B cell (primary cell): Measurements from ENCODE around the gene B9D1. TPM values are rescaled to one million over a fixed set of nuclear protein-coding genes. Genes with fewer than 3 reads are reported as not detected.

Experiments
- ATAC-seq: fragments of 200-7000 bp; cut with Tn5 transposase; one replicate; pipeline ENCODE4 v1.10.0; 2021; ENCODE audit warnings: low read depth, mild to moderate bottlenecking, moderate number of reproducible peaks, moderate library complexity
- CTCF ChIA-PET: fragments of 350-600 bp; sonication (Branson Sonifier 250); formaldehyde crosslinking; loops from one replicate; lab custom pipeline; 2021; ENCODE audit warnings: antibody characterized with exemption, inconsistent platforms; lab: Charles Lee
- POLR2A ChIA-PET: fragments of 350-600 bp; sonication (Branson Sonifier 250); formaldehyde crosslinking; loops from one replicate; lab custom pipeline; 2021; ENCODE audit warnings: antibody characterized with exemption; lab: Charles Lee
- DNase-seq: peaks from one replicate; pipeline ENCODE4 v3.0.0; 2013
- H2AFZ ChIP-seq: 2 replicates; pipeline ENCODE4 v1.6.1; 2012; ENCODE audit warnings: mild to moderate bottlenecking, low read depth, low read length; ENCODE audit not compliant: insufficient read depth, poor library complexity, severe bottlenecking
- H3K27ac ChIP-seq, 2 donors: 1 replicate in 1 of 2; 2 replicates in 1 of 2; pipeline ENCODE4 v1.5.1; 2012 to 2013; ENCODE audit warnings: low read length in 2 of 2, mild to moderate bottlenecking in 2 of 2, moderate library complexity in 1 of 2
- H3K27me3 ChIP-seq, 4 experiments: fragments of 200-600 bp in 1 of 4; sonication (generic) in 1 of 4; replicated peaks in 1 of 4; 1 replicate in 2 of 4; 2 replicates in 2 of 4; pipeline versions ENCODE4 v1.6.1 to v1.7.0; 2013 to 2016; ENCODE audit warnings: low read length in 3 of 4, mild to moderate bottlenecking in 2 of 4, mixed read lengths in 1 of 4, moderate library complexity in 1 of 4; ENCODE audit not compliant: insufficient read depth in 4 of 4, control insufficient read depth in 3 of 4; ENCODE audit errors: control extremely low read depth in 1 of 4
- H3K36me3 ChIP-seq, 2 experiments: replicated peaks in 1 of 2; 1 replicate in 1 of 2; 2 replicates in 1 of 2; pipeline versions ENCODE4 v1.6.1 to v1.7.1; 2013; ENCODE audit warnings: low read length in 1 of 2; ENCODE audit not compliant: insufficient read depth in 2 of 2, control insufficient read depth in 1 of 2; ENCODE audit errors: control extremely low read depth in 1 of 2, extremely low read depth in 1 of 2
- H3K4me1 ChIP-seq, 2 donors: fragments of 200-600 bp in 1 of 2; sonication (generic) in 1 of 2; 1 replicate in 1 of 2; 2 replicates in 1 of 2; pipeline versions ENCODE4 v1.5.1 to v1.6.1; 2013 to 2017; ENCODE audit warnings: low read length in 2 of 2; ENCODE audit not compliant: control insufficient read depth in 2 of 2, insufficient read depth in 2 of 2
- H3K4me2 ChIP-seq: replicated peaks from 2 replicates; pipeline ENCODE3; 2012; ENCODE audit warnings: mild to moderate bottlenecking, low read depth, low read length; ENCODE audit not compliant: poor library complexity, severe bottlenecking
- H3K4me3 ChIP-seq, 5 experiments: fragments of 200-600 bp in 1 of 5; sonication (generic) in 1 of 5; 1 replicate in 3 of 5; 2 replicates in 2 of 5; pipeline versions ENCODE4 v1.5.1 to v1.7.0; 2011 to 2016; ENCODE audit warnings: low read length in 4 of 5, mild to moderate bottlenecking in 4 of 5, low read depth in 2 of 5, control low read depth in 1 of 5, moderate library complexity in 1 of 5; ENCODE audit not compliant: insufficient read depth in 1 of 5; ENCODE audit errors: control extremely low read depth in 1 of 5, extremely low read depth in 1 of 5
- H3K79me2 ChIP-seq: fragments of 200-600 bp; sonication (generic); one replicate; pipeline ENCODE4 v1.6.0; 2016; ENCODE audit warnings: low read length; ENCODE audit not compliant: control insufficient read depth, insufficient read depth
- H3K9ac ChIP-seq: fragments of 200-600 bp; sonication (generic); 2 replicates; pipeline ENCODE4 v1.6.1; 2017; ENCODE audit warnings: mild to moderate bottlenecking, low read length, moderate library complexity
- H3K9me3 ChIP-seq, 3 donors: one replicate each; pipeline versions ENCODE4 v1.6.1 to v1.7.1; 2013; ENCODE audit warnings: low read length in 2 of 3; ENCODE audit not compliant: control insufficient read depth in 2 of 3, insufficient read depth in 1 of 3; ENCODE audit errors: control extremely low read depth in 1 of 3
- H4K20me1 ChIP-seq: 2 replicates; pipeline ENCODE4 v1.6.0; 2012; ENCODE audit warnings: mild to moderate bottlenecking, low read length; ENCODE audit not compliant: insufficient read depth, control insufficient read depth, poor library complexity, severe bottlenecking
- H3K27ac Mint-ChIP-seq: one replicate; pipeline ENCODE4 v1.8.0; 2021; ENCODE audit warnings: mixed read lengths
- H3K27me3 Mint-ChIP-seq: one replicate; pipeline ENCODE4 v1.8.0; 2021; ENCODE audit warnings: mixed read lengths
- H3K4me1 Mint-ChIP-seq: one replicate; pipeline ENCODE4 v1.8.0; 2021; ENCODE audit warnings: mixed read lengths
- H3K4me3 Mint-ChIP-seq: one replicate; pipeline ENCODE4 v1.8.0; 2021; ENCODE audit warnings: mixed read lengths
- H3K9me3 Mint-ChIP-seq: one replicate; pipeline ENCODE4 v1.8.0; 2022; ENCODE audit warnings: mixed read lengths; ENCODE audit not compliant: insufficient read depth
- EZH2 ChIP-seq: IDR thresholded peaks from 2 replicates; pipeline ENCODE4 v1.6.1; 2012; ENCODE audit warnings: borderline replicate concordance, low read depth, mild to moderate bottlenecking, moderate library complexity, low read length; ENCODE audit not compliant: insufficient read depth, poor library complexity, severe bottlenecking
- WGBS: methylation state at CpG from one replicate; pipeline ENCODE4 v1.1.5; 2013; ENCODE audit warnings: missing lambda C conversion rate; ENCODE audit not compliant: insufficient coverage; 5-methylcytosine and 5-hydroxymethylcytosine counted together
- intact Hi-C: fragments of 100-400 bp; cut with micrococcal nuclease; formaldehyde crosslinking; loops from one replicate; pipeline ENCODE4 v1.10.0; 2022
- polyA plus RNA-seq: library from polyadenylated mRNA; depleted of rRNA; stranded (reverse); fragments of >200 nt; gene quantifications from 2 replicates; pipeline ENCODE4 v1.2.3, GENCODE V29; 2012
- total RNA-seq, 2 donors: library from RNA; stranded (reverse); fragments of 120-200 nt in 1 of 2; gene quantifications; 1 replicate in 1 of 2; 2 replicates in 1 of 2; pipeline versions ENCODE4 v1.2.3 to v1.2.4, GENCODE V29; 2013 to 2022
- TF ChIP-seq, protein P1 (sequence below): fragments of 200-600 bp; IDR thresholded peaks from one replicate; pipeline ENCODE4 v1.8.0; 2022; ENCODE audit warnings: antibody characterized with exemption, mild to moderate bottlenecking

The B9D1 gene
- total and polyA plus RNA-seq, 2 donors (not counting 1 experiment from before 2014, with no cell fraction given): 2.5 to 6.9 TPM

DNA sequence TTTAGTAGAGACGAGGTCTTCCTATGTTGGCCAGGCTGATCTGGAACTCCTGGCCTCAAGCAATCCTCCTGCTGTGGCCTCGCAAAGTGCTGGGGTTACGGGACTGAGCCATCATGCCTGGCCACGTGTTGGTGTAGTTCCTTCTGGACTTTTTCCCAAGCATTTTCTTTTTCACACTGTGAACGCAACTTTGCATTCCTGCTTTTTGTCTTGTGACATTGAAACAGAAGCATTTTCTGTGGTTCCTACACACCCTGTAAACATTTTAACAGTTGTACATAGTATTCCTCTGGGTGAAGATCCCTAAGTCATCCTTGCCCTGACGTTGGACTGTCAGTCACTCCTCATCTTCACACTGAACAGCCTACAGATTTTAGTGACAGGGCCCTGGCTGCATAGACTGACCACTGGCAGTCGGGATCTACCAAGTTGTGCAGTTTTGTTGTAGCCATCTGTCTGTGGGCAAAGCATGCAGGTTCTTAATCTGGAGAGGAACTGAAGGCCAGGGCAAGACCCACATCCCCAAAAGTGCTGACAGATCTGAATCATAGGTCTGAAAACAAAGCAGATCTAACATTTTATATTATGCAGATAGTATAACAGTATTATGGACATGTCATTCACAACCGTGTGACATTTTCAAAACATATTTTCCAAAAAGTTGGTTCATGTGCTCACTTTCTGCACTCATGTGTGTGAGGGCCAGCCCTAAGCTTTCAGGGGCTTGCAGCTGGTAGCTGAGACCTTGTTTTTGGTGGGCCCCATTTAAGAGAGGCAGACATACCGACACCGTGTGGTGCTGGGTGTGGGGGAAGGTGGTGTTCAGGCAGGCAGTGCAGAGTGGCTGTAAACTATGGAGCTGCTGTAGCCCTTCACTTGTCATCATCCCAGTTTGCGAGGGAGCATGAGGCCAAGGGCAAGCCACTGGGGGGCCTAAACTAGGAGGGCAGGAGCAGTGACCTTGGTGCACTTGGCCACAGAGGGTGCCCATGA, 65.4 kb downstream of the B9D1 start:
- Histone ChIP-seq H4K20me1 (peaks cover 13% of the 10 kb centered on the region), H3K4me2 (no peak overlapping the region), H3K79me2 (no peaks in the 10 kb centered on the region), H3K9ac (no peak overlapping the region), H3K27ac (no peak overlapping the region), H3K36me3 (no peaks in the 10 kb centered on the region), H3K4me1 (peaks cover under 1 to 4% of the 10 kb centered on the region in 2 donors), H3K9me3 (peaks cover 0 to 3% (median 0%) of the 10 kb centered on the region in 3 donors), H3K27me3 (peaks cover 0 to 6% (median 3%) of the 10 kb centered on the region in 4 experiments), H3K4me3 (no peak overlapping the region), H2AFZ (no peak overlapping the region)
- no peaks in the 10 kb centered on the region for H3K27me3 Mint-ChIP-seq
- H3K4me1 Mint-ChIP-seq: peaks cover 9% of the 10 kb centered on the region
- H3K9me3 Mint-ChIP-seq: no peaks in the 10 kb centered on the region
- H3K27ac Mint-ChIP-seq: no peak overlapping the region
- H3K4me3 Mint-ChIP-seq: no peak overlapping the region
- no peak for TF ChIP-seq EZH2
- TF ChIP-seq, protein P1, sequence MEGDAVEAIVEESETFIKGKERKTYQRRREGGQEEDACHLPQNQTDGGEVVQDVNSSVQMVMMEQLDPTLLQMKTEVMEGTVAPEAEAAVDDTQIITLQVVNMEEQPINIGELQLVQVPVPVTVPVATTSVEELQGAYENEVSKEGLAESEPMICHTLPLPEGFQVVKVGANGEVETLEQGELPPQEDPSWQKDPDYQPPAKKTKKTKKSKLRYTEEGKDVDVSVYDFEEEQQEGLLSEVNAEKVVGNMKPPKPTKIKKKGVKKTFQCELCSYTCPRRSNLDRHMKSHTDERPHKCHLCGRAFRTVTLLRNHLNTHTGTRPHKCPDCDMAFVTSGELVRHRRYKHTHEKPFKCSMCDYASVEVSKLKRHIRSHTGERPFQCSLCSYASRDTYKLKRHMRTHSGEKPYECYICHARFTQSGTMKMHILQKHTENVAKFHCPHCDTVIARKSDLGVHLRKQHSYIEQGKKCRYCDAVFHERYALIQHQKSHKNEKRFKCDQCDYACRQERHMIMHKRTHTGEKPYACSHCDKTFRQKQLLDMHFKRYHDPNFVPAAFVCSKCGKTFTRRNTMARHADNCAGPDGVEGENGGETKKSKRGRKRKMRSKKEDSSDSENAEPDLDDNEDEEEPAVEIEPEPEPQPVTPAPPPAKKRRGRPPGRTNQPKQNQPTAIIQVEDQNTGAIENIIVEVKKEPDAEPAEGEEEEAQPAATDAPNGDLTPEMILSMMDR: no peak
- WGBS: 93% methylated on average over 9 of the region's 11 CpGs
- ChIA-PET POLR2A (no interaction called here), CTCF (interaction anchor here (2.0 kb wide), 1 partner anchor 8 kb away, joined by 5 read pairs; no protein-coding TSS in a partner anchor)
- intact Hi-C loops: no loop called here
- ATAC-seq (no peak), DNase-seq (no peak)
